Measurements from ENCODE around the gene ETF1. TPM values are rescaled to one million over a fixed set of nuclear protein-coding genes. Genes with fewer than 3 reads are reported as not detected.

Gene ETF1
- total and polyA plus RNA-seq, 9 of the 15 experiments (the other 6 are each of a cell fraction or from before 2014, with no cell fraction given), result 53.7 to 209 (median 164) TPM

GRCh38 chr5:138465261-138466124 is 77.5 kb downstream of the ETF1 start, which contains the start of gene EGR1 (continued):
- TF ChIP-seq ZNF589 (CRISPR knock-in tag; IDR thresholded peaks at IDR 0.05; ENCODE audit: low read depth), result 0 out of 2 replicates have a peak, but pooled peaks have one; percentile 39
- TF ChIP-seq ZNF778 (CRISPR knock-in tag; IDR thresholded peaks at IDR 0.05), result no peak
- peak; percentile 92 for TF ChIP-seq GTF2A2 (tag; IDR thresholded peaks at IDR 0.05)
- no peak for TF ChIP-seq RFX1 (IDR thresholded peaks at IDR 0.05)
- no peak for TF ChIP-seq ZNF696 (CRISPR knock-in tag; conservative IDR thresholded peaks at IDR 0.05)
- 0 out of 2 replicates have a peak, but pooled peaks have one; percentile 36 for TF ChIP-seq ZNF232 (CRISPR knock-in tag; IDR thresholded peaks at IDR 0.05)
- no peak for TF ChIP-seq TCF7L2 (IDR thresholded peaks at IDR 0.05; ENCODE audit: low read depth, low read length)
- no peak; the same call in 1 of the 2 replicates for TF ChIP-seq CTBP1 (IDR thresholded peaks at IDR 0.05; ENCODE audit: borderline replicate concordance)
- TF ChIP-seq GATA2 (CRISPR knock-in tag; IDR thresholded peaks at IDR 0.05), result no peak
- TF ChIP-seq, protein P1, sequence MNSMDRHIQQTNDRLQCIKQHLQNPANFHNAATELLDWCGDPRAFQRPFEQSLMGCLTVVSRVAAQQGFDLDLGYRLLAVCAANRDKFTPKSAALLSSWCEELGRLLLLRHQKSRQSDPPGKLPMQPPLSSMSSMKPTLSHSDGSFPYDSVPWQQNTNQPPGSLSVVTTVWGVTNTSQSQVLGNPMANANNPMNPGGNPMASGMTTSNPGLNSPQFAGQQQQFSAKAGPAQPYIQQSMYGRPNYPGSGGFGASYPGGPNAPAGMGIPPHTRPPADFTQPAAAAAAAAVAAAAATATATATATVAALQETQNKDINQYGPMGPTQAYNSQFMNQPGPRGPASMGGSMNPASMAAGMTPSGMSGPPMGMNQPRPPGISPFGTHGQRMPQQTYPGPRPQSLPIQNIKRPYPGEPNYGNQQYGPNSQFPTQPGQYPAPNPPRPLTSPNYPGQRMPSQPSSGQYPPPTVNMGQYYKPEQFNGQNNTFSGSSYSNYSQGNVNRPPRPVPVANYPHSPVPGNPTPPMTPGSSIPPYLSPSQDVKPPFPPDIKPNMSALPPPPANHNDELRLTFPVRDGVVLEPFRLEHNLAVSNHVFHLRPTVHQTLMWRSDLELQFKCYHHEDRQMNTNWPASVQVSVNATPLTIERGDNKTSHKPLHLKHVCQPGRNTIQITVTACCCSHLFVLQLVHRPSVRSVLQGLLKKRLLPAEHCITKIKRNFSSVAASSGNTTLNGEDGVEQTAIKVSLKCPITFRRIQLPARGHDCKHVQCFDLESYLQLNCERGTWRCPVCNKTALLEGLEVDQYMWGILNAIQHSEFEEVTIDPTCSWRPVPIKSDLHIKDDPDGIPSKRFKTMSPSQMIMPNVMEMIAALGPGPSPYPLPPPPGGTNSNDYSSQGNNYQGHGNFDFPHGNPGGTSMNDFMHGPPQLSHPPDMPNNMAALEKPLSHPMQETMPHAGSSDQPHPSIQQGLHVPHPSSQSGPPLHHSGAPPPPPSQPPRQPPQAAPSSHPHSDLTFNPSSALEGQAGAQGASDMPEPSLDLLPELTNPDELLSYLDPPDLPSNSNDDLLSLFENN (IDR thresholded peaks at IDR 0.05; ENCODE audit: low read depth in 2 of 2, low read length in 2 of 2), result peak in 1 of 2 experiments; percentile 79; a peak in 1 of 4 replicates
- TF ChIP-seq SUPT5H (IDR thresholded peaks at IDR 0.05), result peak; percentile 98
- TF ChIP-seq, protein P2, sequence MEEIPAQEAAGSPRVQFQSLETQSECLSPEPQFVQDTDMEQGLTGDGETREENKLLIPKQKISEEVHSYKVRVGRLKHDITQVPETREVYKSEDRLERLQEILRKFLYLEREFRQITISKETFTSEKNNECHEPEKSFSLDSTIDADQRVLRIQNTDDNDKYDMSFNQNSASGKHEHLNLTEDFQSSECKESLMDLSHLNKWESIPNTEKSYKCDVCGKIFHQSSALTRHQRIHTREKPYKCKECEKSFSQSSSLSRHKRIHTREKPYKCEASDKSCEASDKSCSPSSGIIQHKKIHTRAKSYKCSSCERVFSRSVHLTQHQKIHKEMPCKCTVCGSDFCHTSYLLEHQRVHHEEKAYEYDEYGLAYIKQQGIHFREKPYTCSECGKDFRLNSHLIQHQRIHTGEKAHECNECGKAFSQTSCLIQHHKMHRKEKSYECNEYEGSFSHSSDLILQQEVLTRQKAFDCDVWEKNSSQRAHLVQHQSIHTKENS (CRISPR knock-in tag; IDR thresholded peaks at IDR 0.05), result no peak
- TF ChIP-seq ESRRA (IDR thresholded peaks at IDR 0.05; ENCODE audit: borderline replicate concordance, low read depth), result no peak
- 0 out of 2 replicates have a peak, but pooled peaks have one; percentile 21 for TF ChIP-seq ZNF24 (IDR thresholded peaks at IDR 0.05)
- TF ChIP-seq BRD9 (IDR thresholded peaks at IDR 0.05; ENCODE audit: low read depth, partially characterized antibody), result no peak
- peak; percentile 89 for TF ChIP-seq ZFP36 (IDR thresholded peaks at IDR 0.05; ENCODE audit: low read depth, low read length, partially characterized antibody)
- peak; percentile 71; the same call in 1 of the 2 replicates for TF ChIP-seq GABPB1 (CRISPR knock-in tag; IDR thresholded peaks at IDR 0.05)
- peak; percentile 19 for TF ChIP-seq NKRF (IDR thresholded peaks at IDR 0.05; ENCODE audit: borderline replicate concordance)
- TF ChIP-seq POLR2H (tag; IDR thresholded peaks at IDR 0.05; ENCODE audit: low read depth), result peak; percentile 98
- TF ChIP-seq EGR1 (conservative IDR thresholded peaks at IDR 0.05), result peak; percentile 98
- peak; percentile 94 for TF ChIP-seq LARP7 (IDR thresholded peaks at IDR 0.05)
- TF ChIP-seq THRAP3 (IDR thresholded peaks at IDR 0.05; ENCODE audit: borderline replicate concordance), result peak; percentile 98
